ENCODE measurements around the gene JAML. TPM values are rescaled to one million over a fixed set of nuclear protein-coding genes. Genes with fewer than 3 reads are reported as not detected.

The JAML gene
- total RNA-seq, 1 experiment from 2014 or later: not detected

- ChIA-PET CTCF (interaction anchor here (0.6 to 2.8 kb wide), 46 partner anchors 9 to 1754 kb away, joined by 3 to 58 read pairs (median 7); partner anchors contain the start of genes JAML, MPZL2 and MPZL3), POLR2A (interaction anchor here (1.0 to 1.8 kb wide), 4 partner anchors 47 to 160 kb away, joined by 5 to 13 read pairs (median 5); partner anchors contain the start of genes MPZL2 and UBE4A)
- H3K36me3 Mint-ChIP-seq (ENCODE audit: insufficient read depth, unreplicated experiment): no peaks in the 10 kb centered on the region
- no peak for DNase-seq (ENCODE audit: unreplicated experiment)
- intact Hi-C loops (cut with micrococcal nuclease): no loop called here
- H3K27ac Mint-ChIP-seq (ENCODE audit: low read depth, unreplicated experiment): no peak overlapping the region
- H3K4me3 Mint-ChIP-seq (ENCODE audit: unreplicated experiment): no peak overlapping the region
- H3K27me3 Mint-ChIP-seq (ENCODE audit: insufficient read depth, unreplicated experiment): no peaks in the 10 kb centered on the region
- no peaks in the 10 kb centered on the region for H3K9me3 Mint-ChIP-seq (ENCODE audit: unreplicated experiment)
- peaks cover 9% of the 10 kb centered on the region for H3K4me1 Mint-ChIP-seq (ENCODE audit: insufficient read depth, unreplicated experiment)
- no peak for TF ChIP-seq CTCF (IDR thresholded peaks at IDR 0.05; ENCODE audit: unreplicated experiment)
- BruUV-seq (replicated peaks): no TSS peak
Measured at GRCh38 chr11:118199135-118199534, 25.7 kb downstream of the JAML start.

- Mint-ChIP-seq H3K4me3 (ENCODE audit: unreplicated experiment) (no peak overlapping the region), H3K27ac (ENCODE audit: low read depth, unreplicated experiment) (no peak overlapping the region), H3K4me1 (ENCODE audit: insufficient read depth, unreplicated experiment) (peaks cover 9% of the 10 kb centered on the region), H3K36me3 (ENCODE audit: insufficient read depth, unreplicated experiment) (no peaks in the 10 kb centered on the region), H3K9me3 (ENCODE audit: unreplicated experiment) (no peaks in the 10 kb centered on the region), H3K27me3 (ENCODE audit: insufficient read depth, unreplicated experiment) (no peaks in the 10 kb centered on the region)
- DNase-seq (ENCODE audit: unreplicated experiment): peak; percentile 53
- no TSS peak for BruUV-seq (replicated peaks)
- TF ChIP-seq CTCF (IDR thresholded peaks at IDR 0.05; ENCODE audit: unreplicated experiment): peak; percentile 88
- ChIA-PET CTCF (interaction anchor here (0.5 to 2.8 kb wide), 68 partner anchors 9 to 1753 kb away, joined by 3 to 58 read pairs (median 4); partner anchors contain the start of genes JAML, MPZL2, MPZL3 and UBE4A), POLR2A (interaction anchor here (0.5 to 1.8 kb wide), 9 partner anchors 48 to 660 kb away, joined by 3 to 13 read pairs (median 4); partner anchors contain the start of genes MPZL2 and UBE4A)
- intact Hi-C loops (cut with micrococcal nuclease): loop anchor here (1.0 kb wide), 3 partner anchors 93 to 290 kb away; no protein-coding TSS in a partner anchor
Measured at GRCh38 chr11:118198370-118198769, 26.4 kb downstream of the JAML start.

DNA sequence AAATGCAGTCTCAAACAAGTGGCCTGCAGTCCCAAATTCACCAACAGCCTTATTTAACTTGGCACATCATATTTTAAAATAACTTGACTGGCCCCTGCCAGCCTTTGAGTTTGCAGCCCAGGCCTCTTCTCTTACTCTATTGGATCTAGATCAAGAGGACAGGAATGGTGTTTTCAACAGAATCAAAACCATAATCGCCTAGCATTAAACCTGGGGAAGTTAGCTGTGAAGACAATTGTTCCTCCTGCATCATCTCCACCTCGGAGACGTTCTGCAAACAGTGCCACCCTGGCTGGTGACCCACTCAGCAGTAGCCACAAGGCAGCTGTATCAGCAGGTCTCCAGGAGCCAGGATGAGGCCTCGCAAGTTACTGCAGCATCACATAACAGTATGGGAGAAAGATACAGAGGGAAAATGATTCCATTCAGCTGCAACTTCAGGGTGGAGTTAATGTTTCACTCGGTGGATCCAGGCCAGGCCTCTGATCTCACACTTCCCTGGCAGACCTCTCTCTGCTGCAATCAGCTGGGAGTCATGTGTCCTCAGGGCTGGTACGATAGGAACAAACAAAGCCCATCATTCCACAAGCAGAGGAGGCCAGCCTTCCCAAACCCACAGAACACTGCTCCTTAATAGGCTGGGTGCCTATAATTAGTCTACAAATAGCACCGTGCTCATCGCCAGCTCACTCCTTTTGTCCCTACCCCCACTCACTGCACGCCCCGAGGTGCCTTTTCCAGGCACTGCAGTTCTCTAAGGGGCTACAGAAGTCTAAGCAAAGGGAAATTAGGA lies 29.8 kb downstream of the JAML start:
- TF ChIP-seq CTCF (IDR thresholded peaks at IDR 0.05; ENCODE audit: unreplicated experiment): no peak
- CTCF ChIA-PET: interaction anchor here (0.6 to 2.6 kb wide), 8 partner anchors 24 to 415 kb away, joined by 3 to 13 read pairs (median 4); no protein-coding TSS in a partner anchor
- Mint-ChIP-seq H3K4me1 (ENCODE audit: insufficient read depth, unreplicated experiment) (peaks cover 9% of the 10 kb centered on the region), H3K27ac (ENCODE audit: low read depth, unreplicated experiment) (no peak overlapping the region), H3K4me3 (ENCODE audit: unreplicated experiment) (peak overlapping the region; percentile 5), H3K27me3 (ENCODE audit: insufficient read depth, unreplicated experiment) (peaks cover 4% of the 10 kb centered on the region), H3K9me3 (ENCODE audit: unreplicated experiment) (no peaks in the 10 kb centered on the region), H3K36me3 (ENCODE audit: insufficient read depth, unreplicated experiment) (no peaks in the 10 kb centered on the region)
- BruUV-seq (replicated peaks): TSS peak; percentile 69
- DNase-seq (ENCODE audit: unreplicated experiment): peak; percentile 67
- POLR2A ChIA-PET: interaction anchor here (0.9 to 2.6 kb wide), 5 partner anchors 23 to 173 kb away, joined by 3 to 15 read pairs (median 4); partner anchors contain the start of genes MPZL2 and MPZL3
- intact Hi-C loops (cut with micrococcal nuclease): loop anchor here (1.0 kb wide), 2 partner anchors 27 to 50 kb away; no protein-coding TSS in a partner anchor
